Kidney capillary endothelial cell (primary cell): ENCODE results near the gene YTHDC1.

Experiments
- DNase-seq: peaks from one replicate; pipeline ENCODE4 v3.0.0-alpha.2; 2018; ENCODE audit warnings: low spot score

YTHDC1 gene

GRCh38 chr4:68358988-68359387 lies 9.1 kb upstream of the YTHDC1 start:
- no peak for DNase-seq

GRCh38 chr4:68352791-68353190 lies 2.9 kb upstream of the YTHDC1 start:
- DNase-seq, result no peak

- DNase-seq, result peak; percentile 34
Measured at GRCh38 chr4:68349279-68349648, 626 bp downstream of the YTHDC1 start.

- no peak for DNase-seq
Measured at GRCh38 chr4:68348577-68348976, 1.3 kb downstream of the YTHDC1 start.

GRCh38 chr4:68347845-68348244 lies 2.0 kb downstream of the YTHDC1 start:
- DNase-seq, result no peak

- DNase-seq, result no peak
Measured at GRCh38 chr4:68346461-68346860, 3.4 kb downstream of the YTHDC1 start.

GRCh38 chr4:68344785-68345184 lies 5.1 kb downstream of the YTHDC1 start:
- no peak for DNase-seq

GRCh38 chr4:68344049-68344448 lies 5.8 kb downstream of the YTHDC1 start:
- no peak for DNase-seq

GRCh38 chr4:68342134-68342533 lies 7.8 kb downstream of the YTHDC1 start:
- no peak for DNase-seq

GRCh38 chr4:68338625-68339024 lies 11.3 kb downstream of the YTHDC1 start:
- DNase-seq, result no peak

- no peak for DNase-seq
Measured at GRCh38 chr4:68337522-68337921, 12.4 kb downstream of the YTHDC1 start.

GRCh38 chr4:68337004-68337403 lies 12.9 kb downstream of the YTHDC1 start:
- DNase-seq, result no peak

- no peak for DNase-seq
Measured at GRCh38 chr4:68336530-68336929, 13.4 kb downstream of the YTHDC1 start.

GRCh38 chr4:68326141-68326540 lies 23.7 kb downstream of the YTHDC1 start:
- DNase-seq, result no peak

- DNase-seq, result no peak
Measured at GRCh38 chr4:68324519-68325262, 25.2 kb downstream of the YTHDC1 start.

GRCh38 chr4:68319040-68319439 lies 30.9 kb downstream of the YTHDC1 start:
- no peak for DNase-seq

GRCh38 chr4:68316193-68316969 lies 33.5 kb downstream of the YTHDC1 start:
- no peak for DNase-seq

- DNase-seq, result no peak
Measured at GRCh38 chr4:68310651-68311247, 39.1 kb downstream of the YTHDC1 start.

- no peak for DNase-seq
Measured at GRCh38 chr4:68304731-68305130, 45.2 kb downstream of the YTHDC1 start.

GRCh38 chr4:68299492-68300457 lies 50.1 kb downstream of the YTHDC1 start:
- no peak for DNase-seq

GRCh38 chr4:68297137-68297536 lies 52.8 kb downstream of the YTHDC1 start:
- no peak for DNase-seq

GRCh38 chr4:68291256-68291655 lies 58.6 kb downstream of the YTHDC1 start:
- DNase-seq, result no peak
